ENCODE data around the gene SLC7A6OS. TPM values are rescaled to one million over a fixed set of nuclear protein-coding genes. Genes with fewer than 3 reads are reported as not detected.

SLC7A6OS gene
- total RNA-seq, 1 experiment from 2014 or later: 24.5 TPM

- Histone ChIP-seq H2AK5ac (ENCODE audit: insufficient read length, low read length) (no peak overlapping the region), H3K4me1 (ENCODE audit: insufficient read depth, low read length) (no peaks in the 10 kb centered on the region), H3K9ac (ENCODE audit: extremely low read depth, insufficient read length, low read length) (no peak overlapping the region), H2BK120ac (ENCODE audit: low read depth, low read length, poor library complexity, severe bottlenecking) (no peak overlapping the region), H2BK12ac (ENCODE audit: insufficient read length, low read depth, low read length) (no peak overlapping the region), H3K27ac (ENCODE audit: insufficient read length, low read depth, low read length) (no peak overlapping the region), H3K4ac (ENCODE audit: low read depth, low read length) (no peak overlapping the region), H2BK20ac (ENCODE audit: low read depth, low read length, poor library complexity, severe bottlenecking) (no peak overlapping the region), H3K9me3 (ENCODE audit: control insufficient read depth, low read depth, low read length) (no peaks in the 10 kb centered on the region), H3K79me2 (ENCODE audit: insufficient read depth, low read length) (no peaks in the 10 kb centered on the region), H3K79me1 (ENCODE audit: insufficient read depth, low read depth, low read length, poor library complexity, severe bottlenecking) (no peaks in the 10 kb centered on the region), H4K5ac (ENCODE audit: insufficient read length, low read depth, low read length) (no peak overlapping the region), H3K4me2 (ENCODE audit: insufficient read depth, insufficient read length, low read length) (no peak overlapping the region), H3K23ac (ENCODE audit: insufficient read length, low read depth, low read length) (no peak overlapping the region), H3K27me3 (ENCODE audit: insufficient read depth, low read length) (no peaks in the 10 kb centered on the region), H2BK15ac (ENCODE audit: low read depth, low read length) (no peak overlapping the region), H3K56ac (ENCODE audit: insufficient read length, low read depth, low read length) (no peak overlapping the region), H4K91ac (ENCODE audit: insufficient read length, low read depth, low read length) (no peak overlapping the region), H3K23me2 (ENCODE audit: insufficient read length, low read depth, low read length, poor library complexity, severe bottlenecking) (no peaks in the 10 kb centered on the region), H4K20me1 (ENCODE audit: control insufficient read depth, insufficient read depth, insufficient read length) (no peaks in the 10 kb centered on the region), H3K18ac (ENCODE audit: insufficient read length, low read depth, low read length) (no peak overlapping the region), H4K8ac (replicated peaks; ENCODE audit: insufficient read length, low read depth, low read length) (no peak overlapping the region), H2AFZ (ENCODE audit: low read length) (no peak overlapping the region), H2BK5ac (ENCODE audit: insufficient read length, low read length) (no peak overlapping the region), H3T11ph (ENCODE audit: low read length) (no peak overlapping the region), H3K14ac (ENCODE audit: insufficient read depth, low read length) (no peak overlapping the region)
- H3K27me3 Mint-ChIP-seq (ENCODE audit: low read depth): no peaks in the 10 kb centered on the region
- H3K4me3 Mint-ChIP-seq: no peak overlapping the region
- H3K9me3 Mint-ChIP-seq: no peaks in the 10 kb centered on the region
- H3K4me1 Mint-ChIP-seq: 0 out of 4 replicates have a peak, but pooled peaks cover 0 to 3% of the 10 kb centered on the region in 2 experiments
- WGBS (ENCODE audit: extremely low coverage, insufficient read length, low lambda C conversion rate): no CpG with 5 or more reads among the region's 6 CpGs
- H3K27ac Mint-ChIP-seq: peak overlapping the region in 1 of 3 experiments; percentile 40; a peak in 1 of 7 replicates
- no peak for DNase-seq
- peaks cover 0 to 10% (median 0%) of the 10 kb centered on the region in 3 experiments; a peak in 3 of 7 replicates for H3K36me3 Mint-ChIP-seq (ENCODE audit: insufficient read depth in 1 of 3, low read depth in 3 of 3)
- TF ChIP-seq, protein P1, sequence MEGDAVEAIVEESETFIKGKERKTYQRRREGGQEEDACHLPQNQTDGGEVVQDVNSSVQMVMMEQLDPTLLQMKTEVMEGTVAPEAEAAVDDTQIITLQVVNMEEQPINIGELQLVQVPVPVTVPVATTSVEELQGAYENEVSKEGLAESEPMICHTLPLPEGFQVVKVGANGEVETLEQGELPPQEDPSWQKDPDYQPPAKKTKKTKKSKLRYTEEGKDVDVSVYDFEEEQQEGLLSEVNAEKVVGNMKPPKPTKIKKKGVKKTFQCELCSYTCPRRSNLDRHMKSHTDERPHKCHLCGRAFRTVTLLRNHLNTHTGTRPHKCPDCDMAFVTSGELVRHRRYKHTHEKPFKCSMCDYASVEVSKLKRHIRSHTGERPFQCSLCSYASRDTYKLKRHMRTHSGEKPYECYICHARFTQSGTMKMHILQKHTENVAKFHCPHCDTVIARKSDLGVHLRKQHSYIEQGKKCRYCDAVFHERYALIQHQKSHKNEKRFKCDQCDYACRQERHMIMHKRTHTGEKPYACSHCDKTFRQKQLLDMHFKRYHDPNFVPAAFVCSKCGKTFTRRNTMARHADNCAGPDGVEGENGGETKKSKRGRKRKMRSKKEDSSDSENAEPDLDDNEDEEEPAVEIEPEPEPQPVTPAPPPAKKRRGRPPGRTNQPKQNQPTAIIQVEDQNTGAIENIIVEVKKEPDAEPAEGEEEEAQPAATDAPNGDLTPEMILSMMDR (conservative IDR thresholded peaks at IDR 0.05): no peak
These were observed 53.4 kb downstream of the SLC7A6OS start for GRCh38 chr16:68257251-68257905.
